ENCODE data around the gene SLC4A2.
"Not testable (repeated sequence)": the region's sequence is repeated elsewhere in the genome, so short reads cannot be mapped to it uniquely, and the experiment has no call there.

The SLC4A2 gene, protein sequence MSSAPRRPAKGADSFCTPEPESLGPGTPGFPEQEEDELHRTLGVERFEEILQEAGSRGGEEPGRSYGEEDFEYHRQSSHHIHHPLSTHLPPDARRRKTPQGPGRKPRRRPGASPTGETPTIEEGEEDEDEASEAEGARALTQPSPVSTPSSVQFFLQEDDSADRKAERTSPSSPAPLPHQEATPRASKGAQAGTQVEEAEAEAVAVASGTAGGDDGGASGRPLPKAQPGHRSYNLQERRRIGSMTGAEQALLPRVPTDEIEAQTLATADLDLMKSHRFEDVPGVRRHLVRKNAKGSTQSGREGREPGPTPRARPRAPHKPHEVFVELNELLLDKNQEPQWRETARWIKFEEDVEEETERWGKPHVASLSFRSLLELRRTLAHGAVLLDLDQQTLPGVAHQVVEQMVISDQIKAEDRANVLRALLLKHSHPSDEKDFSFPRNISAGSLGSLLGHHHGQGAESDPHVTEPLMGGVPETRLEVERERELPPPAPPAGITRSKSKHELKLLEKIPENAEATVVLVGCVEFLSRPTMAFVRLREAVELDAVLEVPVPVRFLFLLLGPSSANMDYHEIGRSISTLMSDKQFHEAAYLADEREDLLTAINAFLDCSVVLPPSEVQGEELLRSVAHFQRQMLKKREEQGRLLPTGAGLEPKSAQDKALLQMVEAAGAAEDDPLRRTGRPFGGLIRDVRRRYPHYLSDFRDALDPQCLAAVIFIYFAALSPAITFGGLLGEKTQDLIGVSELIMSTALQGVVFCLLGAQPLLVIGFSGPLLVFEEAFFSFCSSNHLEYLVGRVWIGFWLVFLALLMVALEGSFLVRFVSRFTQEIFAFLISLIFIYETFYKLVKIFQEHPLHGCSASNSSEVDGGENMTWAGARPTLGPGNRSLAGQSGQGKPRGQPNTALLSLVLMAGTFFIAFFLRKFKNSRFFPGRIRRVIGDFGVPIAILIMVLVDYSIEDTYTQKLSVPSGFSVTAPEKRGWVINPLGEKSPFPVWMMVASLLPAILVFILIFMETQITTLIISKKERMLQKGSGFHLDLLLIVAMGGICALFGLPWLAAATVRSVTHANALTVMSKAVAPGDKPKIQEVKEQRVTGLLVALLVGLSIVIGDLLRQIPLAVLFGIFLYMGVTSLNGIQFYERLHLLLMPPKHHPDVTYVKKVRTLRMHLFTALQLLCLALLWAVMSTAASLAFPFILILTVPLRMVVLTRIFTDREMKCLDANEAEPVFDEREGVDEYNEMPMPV

DNA sequence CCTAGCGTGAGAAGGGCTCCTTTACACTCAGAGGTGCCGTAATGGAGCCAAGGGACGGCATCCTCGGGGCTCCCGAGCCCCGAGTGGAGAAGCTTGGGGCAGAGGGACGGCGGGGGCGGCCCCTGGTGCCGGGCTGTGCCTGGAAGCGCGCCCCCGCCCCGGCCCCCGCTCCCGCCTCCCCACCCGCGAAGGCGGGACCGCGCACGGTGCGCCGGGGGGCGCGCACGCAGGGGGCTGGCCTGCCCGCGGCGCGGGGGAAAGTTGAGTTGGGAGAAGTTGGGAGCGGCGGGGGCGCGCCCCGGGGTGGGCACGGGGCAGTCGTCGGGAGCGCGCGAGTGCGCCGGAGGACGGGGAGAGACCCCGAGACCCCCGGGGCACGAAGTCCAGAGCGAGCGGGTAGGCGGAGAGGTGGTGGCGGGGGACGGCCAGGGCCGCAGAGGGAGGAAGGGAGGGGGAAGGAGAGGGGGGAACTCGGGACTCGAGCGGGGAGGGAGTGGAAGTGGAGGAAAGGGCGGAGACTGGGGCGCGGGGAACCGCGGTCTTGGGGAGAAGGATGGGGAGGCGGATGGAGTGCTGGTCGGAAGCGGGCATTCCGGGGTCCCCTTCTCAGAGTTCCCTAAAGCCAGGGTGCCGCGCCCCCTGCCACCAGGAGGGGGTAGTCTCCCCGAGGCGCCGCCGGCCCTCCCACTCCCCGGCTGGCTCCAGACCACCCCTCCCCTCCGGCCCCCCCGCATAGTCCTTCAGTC is at the start of gene SLC4A2:
TSS of gene SLC4A2 (plus strand) at position 223 of the 746 bp plus-strand sequence. CDS start 2,399 bp downstream, outside the sequence.
- peak; percentile 67 to 76 for DNase-seq

DNA sequence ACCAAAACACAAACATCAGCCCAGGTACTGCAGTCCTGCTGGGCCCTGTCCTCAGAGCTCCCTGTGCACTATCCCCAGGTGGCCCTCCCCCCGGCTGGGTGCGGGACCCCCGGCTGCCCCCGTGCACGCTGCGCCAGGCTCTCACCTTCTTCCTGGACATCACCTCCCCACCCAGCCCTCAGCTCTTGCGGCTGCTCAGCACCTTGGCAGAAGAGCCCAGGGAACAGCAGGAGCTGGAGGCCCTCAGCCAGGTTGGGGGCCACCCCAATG is 49.4 kb upstream of the SLC4A2 start:
- no peak for DNase-seq

DNA sequence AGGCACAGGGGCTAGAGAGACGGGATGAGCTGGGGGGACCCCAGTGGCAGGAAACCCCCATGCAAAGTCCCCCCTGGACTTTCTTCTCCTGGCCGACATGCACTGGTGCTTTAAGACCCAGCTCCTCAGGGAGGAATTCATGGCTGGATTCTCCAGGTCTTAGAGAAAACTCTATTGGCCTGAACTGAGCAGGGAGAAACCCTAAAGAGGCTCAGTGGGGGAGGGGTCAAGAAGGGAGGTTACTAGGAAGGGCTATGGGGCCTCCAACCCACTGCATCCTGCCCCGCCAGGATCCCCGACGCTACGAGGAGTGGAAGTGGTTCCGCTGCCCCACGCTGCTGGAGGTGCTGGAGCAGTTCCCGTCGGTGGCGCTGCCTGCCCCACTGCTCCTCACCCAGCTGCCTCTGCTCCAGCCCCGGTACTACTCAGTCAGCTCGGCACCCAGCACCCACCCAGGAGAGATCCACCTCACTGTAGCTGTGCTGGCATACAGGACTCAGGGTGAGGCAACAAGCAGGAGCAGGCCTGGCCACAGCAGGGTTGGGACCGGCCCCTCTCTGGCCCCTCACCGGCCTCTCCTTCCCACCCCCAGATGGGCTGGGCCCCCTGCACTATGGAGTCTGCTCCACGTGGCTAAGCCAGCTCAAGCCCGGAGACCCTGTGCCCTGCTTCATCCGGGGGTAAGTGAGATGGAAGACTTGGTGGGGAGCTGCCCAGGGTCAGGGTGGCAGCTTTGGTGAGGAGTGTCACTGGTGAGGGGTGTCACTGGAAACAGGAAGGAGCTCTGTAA is 48.9 kb upstream of the SLC4A2 start:
- no peak for DNase-seq

DNA sequence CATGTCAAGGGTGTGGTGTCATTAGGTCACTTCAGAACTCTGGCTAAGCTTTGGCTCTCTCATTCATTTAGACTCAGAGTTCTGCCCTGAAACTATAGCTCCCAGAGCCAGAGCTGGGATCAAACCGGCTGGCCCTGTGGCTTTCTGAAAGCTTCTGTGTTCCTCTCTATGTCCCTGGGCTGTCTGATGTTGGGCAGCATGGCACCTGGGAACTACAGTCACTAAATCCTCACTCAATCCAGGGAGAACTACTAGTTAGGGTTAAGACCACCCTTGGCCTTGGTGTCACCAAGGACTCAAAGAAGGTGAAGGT is 48.3 kb upstream of the SLC4A2 start:
- DNase-seq = no peak

DNA sequence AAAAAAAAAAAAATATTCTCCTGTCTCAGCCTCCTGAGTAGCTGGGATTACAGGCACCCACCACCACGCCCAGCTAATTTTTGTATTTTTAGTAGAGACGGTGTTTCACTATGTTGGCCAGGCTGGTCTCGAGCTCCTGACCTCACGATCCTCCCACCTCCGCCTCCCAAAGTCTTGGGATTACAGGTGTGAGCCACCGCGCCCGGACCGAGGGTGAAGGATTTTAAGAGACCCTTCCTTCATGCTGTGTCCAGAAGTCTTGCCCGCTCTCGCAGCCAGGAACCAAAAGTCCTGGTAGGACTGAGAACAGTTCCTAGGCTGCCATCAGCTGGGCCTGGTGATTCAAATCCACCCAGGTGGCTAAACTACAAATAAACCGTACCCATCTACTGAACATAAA is 47.8 kb upstream of the SLC4A2 start:
- not testable (repeated sequence) for DNase-seq

DNA sequence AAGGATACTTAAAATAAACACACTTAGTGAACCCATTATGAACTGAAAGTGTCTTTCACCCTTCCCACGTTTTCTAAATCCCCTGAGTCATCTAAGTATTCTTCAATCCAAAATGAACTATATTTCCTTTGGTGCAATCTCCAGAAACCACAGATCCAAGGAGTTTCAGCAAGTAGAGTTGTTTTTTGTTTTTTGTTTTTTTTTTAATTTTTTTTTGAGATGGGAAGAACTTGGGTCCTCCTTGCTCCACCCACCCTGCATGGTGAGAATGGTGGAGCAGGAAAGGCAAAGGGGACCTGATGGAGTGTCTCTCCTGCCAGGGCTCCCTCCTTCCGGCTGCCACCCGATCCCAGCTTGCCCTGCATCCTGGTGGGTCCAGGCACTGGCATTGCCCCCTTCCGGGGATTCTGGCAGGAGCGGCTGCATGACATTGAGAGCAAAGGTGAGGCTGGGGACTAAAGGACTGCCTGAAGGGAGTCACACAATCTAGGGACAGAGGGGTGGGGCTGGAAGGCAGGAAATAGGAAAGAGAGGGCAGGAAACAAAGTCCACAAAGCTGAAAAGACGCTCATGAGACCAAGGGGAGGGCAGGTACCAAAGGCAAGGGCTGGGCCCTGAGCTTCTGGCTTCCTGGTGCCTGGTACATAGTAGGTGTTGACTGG is 47.2 kb upstream of the SLC4A2 start:
- no peak for DNase-seq

DNA sequence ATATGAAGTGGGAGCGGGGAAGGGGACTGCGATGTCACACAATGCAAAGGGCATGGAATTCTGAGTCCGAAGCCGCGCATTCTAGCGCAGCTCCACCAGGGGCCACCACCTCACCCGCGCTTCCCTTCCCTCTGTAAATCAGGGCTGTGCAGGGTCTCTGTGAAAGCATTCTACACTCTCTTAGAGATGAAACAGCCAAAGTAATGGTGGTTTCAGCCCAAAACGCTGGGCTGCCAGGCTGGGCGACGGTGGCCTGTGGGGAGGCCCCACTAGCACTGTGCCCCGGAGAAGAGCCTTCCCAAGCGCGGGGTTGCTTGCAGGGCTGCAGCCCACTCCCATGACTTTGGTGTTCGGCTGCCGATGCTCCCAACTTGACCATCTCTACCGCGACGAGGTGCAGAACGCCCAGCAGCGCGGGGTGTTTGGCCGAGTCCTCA is 46.5 kb upstream of the SLC4A2 start:
- DNase-seq = peak in 1 of 2 experiments; percentile 34

DNA sequence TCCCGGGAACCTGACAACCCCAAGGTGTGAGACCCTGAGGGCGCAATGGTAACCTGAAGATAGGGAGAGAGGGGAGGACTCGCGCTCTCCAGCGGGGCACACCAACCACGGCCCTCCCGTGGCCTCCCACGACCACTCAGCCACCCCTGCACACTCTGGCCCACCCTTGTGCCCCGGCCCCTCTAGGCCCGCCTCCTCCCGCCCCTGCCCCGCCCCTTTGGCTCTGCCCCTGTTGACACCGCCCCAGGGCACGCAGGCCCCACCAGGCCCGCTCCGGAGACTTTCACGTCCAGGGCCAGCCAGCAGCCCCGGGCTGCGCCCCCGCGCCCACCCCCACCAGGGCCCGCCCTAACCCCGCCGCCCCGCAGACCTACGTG is 46.0 kb upstream of the SLC4A2 start:
- no peak for DNase-seq

DNA sequence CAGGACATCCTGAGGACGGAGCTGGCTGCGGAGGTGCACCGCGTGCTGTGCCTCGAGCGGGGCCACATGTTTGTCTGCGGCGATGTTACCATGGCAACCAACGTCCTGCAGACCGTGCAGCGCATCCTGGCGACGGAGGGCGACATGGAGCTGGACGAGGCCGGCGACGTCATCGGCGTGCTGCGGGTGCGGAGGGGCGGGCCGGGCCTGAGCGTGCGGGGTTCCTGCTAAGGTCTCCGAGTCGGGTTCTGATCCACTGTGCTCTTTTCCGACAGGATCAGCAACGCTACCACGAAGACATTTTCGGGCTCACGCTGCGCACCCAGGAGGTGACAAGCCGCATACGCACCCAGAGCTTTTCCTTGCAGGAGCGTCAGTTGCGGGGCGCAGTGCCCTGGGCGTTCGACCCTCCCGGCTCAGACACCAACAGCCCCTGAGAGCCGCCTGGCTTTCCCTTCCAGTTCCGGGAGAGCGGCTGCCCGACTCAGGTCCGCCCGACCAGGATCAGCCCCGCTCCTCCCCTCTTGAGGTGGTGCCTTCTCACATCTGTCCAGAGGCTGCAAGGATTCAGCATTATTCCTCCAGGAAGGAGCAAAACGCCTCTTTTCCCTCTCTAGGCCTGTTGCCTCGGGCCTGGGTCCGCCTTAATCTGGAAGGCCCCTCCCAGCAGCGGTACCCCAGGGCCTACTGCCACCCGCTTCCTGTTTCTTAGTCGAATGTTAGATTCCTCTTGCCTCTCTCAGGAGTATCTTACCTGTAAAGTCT is 45.5 kb upstream of the SLC4A2 start:
- DNase-seq = peak in 1 of 2 experiments; percentile 29

DNA sequence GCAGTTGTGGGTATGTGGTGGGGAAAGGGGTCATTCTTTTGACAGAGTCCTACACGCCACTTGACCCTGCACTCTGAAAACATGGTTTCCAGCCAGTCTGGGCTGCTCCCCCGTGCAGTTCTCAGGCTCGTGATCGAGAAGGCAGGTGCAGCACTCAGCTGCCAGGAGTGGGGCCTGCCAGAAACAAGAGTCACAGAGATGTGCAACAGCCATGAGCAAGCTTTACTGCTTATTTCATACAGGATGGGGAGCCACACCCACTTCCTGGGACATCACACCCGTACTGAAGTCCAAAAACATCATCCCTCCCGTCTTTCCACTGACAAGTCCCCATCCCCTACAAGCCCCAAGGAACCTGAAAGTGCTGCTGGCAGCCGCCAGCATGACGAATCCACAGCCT is 44.4 kb upstream of the SLC4A2 start:
- no peak for DNase-seq

DNA sequence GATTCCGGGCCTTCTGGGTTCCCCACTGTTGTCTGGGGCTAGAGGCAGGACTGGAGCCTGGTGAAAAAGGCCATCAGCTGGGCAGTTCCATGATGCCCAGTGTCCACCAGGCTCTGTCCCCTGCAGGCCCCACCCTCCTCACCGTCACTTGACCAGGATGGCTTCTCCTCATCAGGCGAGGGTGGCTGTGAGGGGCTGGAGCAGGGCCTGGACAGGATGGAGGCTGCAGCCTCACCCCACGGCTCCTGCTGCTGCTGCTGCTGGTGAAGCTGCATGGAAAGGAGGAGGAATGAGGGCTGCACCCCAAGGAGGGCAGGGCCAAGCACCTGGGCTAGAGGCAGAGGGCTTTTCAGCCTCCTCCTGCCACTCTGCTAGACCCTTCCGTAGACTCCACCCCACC is 43.4 kb upstream of the SLC4A2 start:
- no peak for DNase-seq

DNA sequence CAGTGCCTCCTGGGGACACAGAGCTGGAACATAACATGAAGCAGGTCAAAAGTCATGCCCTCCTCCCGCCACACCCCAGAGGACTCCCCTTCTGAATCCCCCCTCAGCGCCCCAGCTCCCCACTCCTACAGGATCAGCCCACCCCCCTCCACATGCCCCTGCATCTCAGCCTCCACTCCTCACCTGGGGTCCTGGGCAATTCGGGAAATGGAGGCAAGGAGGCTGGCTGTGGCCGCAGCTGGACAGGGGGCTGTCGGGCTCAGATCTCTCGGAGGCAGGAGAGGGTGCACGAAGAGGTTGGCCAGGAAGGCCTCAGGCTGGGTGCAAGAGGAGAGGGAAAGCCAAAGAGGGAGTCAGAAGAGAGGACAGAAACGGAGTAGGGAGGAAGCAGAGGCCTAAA is 42.9 kb upstream of the SLC4A2 start:
- DNase-seq = no peak

DNA sequence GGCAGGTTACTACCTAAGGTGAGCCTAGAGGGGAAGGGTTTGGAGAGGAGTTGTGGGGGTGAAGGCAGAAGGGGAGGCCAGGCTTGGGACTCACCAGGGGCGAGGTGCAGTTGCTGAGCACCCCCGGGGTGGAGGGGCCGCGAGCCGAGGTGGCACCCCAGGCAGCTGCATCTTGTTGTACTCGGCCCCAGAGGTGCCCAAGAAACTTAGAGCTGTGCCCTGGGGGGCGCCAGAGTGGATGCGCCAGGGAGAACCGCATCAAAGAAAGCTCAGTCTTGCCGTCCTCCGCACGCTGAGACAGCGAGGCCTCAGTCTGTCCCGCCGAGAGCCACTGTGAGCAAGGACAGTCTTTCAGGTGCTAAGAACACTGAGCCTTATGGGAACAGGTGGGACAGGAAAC is 42.4 kb upstream of the SLC4A2 start:
- no peak for DNase-seq

DNA sequence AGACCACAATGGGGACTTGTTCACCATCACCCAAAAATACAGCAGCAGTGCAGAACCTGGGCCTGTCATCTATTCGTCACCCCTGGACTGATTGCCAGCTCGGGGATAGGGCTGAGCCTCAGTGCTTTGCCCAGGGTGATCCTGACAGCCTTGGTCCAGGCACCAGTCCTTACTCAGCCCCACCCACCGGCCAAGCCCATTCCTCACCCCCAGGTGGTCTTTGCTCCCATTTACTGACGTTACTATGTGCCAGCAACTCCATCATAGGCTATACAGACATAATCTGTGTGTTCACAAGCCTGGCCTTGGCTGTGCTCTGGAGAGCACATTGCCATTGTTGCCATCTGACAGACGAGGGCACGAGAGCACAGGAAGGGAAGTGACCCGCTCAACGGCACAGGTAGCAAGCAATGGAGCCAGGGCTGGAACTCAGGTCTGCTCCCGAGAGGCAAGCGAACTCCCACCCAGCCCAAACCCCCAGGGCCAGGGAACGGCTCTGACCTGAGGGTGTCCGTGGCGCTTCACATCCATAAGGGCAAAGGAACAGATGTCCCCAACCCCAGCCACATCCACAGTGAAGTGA is 41.9 kb upstream of the SLC4A2 start:
- peak in 1 of 2 experiments; percentile 40 for DNase-seq

DNA sequence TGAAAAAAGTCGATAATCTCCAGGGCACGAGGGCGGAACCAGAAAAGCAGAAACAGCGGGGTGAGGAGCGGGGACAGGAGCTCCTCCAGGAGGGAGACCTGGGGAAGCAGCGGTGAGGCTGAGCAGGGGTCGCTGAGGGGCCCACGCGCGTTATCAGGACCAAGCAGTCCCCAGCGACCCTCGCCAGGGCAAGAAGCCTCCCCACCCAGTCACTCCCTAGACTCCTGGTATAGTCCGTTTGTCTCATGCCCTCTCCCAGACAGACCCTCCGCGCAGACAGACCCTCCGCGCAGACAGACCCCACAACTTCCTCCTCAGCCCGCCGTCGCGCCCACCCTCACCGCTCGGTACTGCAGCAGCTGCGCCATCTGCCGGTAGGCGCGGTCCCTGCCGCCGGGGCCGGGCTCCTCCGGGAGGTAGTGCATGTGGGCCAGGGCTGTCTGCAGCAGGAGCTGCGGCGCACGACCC is 41.4 kb upstream of the SLC4A2 start:
- peak; percentile 38 to 68 for DNase-seq

DNA sequence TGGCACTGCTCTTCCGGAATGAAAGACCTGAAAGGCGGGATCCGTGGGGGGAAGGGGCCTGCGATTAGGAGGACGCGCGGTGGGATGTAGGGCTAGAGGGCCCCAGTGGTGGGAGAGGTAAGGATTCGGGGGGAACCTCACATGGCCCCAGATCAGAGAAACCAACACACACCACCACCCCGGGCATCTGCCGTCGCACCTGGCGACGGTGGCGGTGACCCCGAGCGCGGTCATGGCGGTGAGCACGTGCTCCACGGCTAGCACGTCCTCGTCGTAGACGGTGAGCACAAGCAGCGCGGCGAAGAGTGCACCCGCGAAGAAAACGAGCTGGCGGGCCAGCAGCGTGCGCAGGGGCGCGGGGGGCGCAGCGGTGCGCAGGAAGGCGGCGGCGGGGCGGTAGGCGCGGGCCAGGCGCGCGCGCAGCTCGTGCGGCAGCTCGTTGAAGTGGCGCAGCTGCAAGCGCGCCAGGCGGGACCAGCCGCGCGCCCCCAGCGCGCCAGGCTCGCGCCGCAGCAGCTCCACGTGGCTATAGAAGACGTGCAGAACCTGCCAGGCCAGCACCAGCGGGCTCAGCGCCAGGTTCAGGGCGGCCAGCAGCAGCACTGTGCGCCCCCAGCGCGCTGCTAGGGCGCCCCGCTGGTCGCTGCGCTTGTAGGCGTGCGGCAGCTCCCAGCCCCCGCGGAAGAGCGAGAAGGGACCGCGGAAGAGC is 40.8 kb upstream of the SLC4A2 start:
- DNase-seq = peak in 1 of 2 experiments; percentile 54

DNA sequence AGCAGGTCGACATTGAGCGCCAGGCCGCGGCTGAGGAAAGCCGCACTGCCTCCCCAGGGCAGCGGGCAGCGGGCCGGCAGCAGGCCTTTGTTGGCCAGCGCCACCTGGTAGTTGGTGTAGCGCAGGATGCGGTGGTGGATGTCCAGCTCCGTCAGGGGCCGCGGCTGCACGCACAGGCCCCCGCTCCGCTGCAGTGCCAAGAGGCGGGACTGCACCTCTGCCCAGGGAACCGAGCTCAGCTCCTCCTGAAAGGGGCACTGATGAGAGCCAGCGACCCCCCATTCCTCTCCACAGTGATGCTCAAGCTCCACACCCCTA is 40.3 kb upstream of the SLC4A2 start:
- no peak for DNase-seq

DNA sequence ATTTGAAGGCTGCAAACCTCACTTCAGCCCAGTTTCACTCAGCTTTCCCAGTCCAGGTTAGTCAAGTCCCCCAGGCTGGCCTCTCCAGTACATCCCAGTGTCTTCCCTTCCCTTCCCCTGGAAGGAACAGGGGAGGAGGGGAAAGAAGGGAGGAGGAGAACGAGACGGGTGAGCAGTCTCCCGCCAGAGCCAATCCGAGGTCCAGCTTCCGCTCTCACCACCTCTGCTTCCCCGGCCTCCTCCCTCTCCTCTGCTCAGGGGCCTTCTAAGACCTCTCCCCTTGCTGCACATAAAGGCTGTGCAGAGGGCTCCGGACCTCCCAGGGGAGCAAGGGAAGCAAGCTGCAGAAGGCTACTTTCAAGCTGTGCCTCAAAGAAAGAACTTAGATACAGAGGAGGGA is 39.2 kb upstream of the SLC4A2 start:
- DNase-seq = no peak

DNA sequence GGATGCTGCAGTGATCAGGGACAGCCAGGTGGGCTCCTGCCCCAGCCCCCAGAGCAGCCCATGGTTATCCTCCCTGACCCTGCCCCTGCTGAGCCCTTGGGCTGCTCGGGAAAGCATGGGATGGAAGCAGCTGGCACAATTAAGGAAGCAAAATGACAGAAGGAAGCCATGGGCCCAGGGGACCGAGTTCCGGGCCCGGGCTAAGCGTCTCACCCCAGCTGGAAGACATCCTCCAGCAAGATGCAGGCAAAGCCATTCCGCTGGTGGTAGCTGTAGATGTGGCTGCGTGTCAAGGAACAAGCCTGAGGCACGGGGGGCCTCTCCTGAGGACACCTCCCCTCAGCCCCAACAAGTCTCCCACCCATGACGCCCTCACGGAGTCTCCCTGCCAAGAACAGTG is 36.2 kb upstream of the SLC4A2 start:
- DNase-seq = peak in 1 of 2 experiments; percentile 38

Measured in NCI-H524 (cell line).